Liver (tissue), 9 donors: Measurements from ENCODE around the gene TRERF1. TPM values are rescaled to one million over a fixed set of nuclear protein-coding genes. Genes with fewer than 3 reads are reported as not detected.

Experiments used
- DNase-seq: peaks from one replicate; pipeline ENCODE4 v3.0.0-alpha.2; 2017; ENCODE audit warnings: low spot score
- H3K27ac ChIP-seq, 2 donors: one replicate each; pipeline ENCODE4 v1.7.0; 2013; ENCODE audit warnings: inconsistent platforms in 2 of 2, low read length in 2 of 2, control low read depth in 1 of 2, low read depth in 1 of 2, mild to moderate bottlenecking in 1 of 2
- H3K27me3 ChIP-seq, 4 donors: one replicate each; pipeline versions ENCODE4 v1.6.1 to v1.7.0; 2013; ENCODE audit warnings: low read length in 3 of 4, inconsistent platforms in 1 of 4, mild to moderate bottlenecking in 1 of 4, moderate library complexity in 1 of 4; ENCODE audit not compliant: control insufficient read depth in 4 of 4, insufficient read depth in 4 of 4
- H3K36me3 ChIP-seq, 4 donors: one replicate each; pipeline versions ENCODE4 v1.6.1 to v1.7.0; 2013; ENCODE audit warnings: low read length in 3 of 4, mild to moderate bottlenecking in 3 of 4, low read depth in 1 of 4, moderate library complexity in 1 of 4; ENCODE audit not compliant: control insufficient read depth in 4 of 4, insufficient read depth in 3 of 4
- H3K4me1 ChIP-seq, 4 donors: one replicate each; pipeline versions ENCODE4 v1.6.1 to v1.7.0; 2013; ENCODE audit warnings: low read length in 3 of 4, mild to moderate bottlenecking in 3 of 4, moderate library complexity in 1 of 4; ENCODE audit not compliant: control insufficient read depth in 4 of 4, insufficient read depth in 4 of 4
- H3K4me3 ChIP-seq, 3 donors: one replicate each; pipeline versions ENCODE4 v1.6.1 to v1.7.0; 2013; ENCODE audit warnings: low read length in 3 of 3, control low read depth in 1 of 3, low read depth in 1 of 3, mild to moderate bottlenecking in 1 of 3
- H3K9ac ChIP-seq, 2 donors: one replicate each; pipeline ENCODE4 v1.7.0; 2013; ENCODE audit warnings: low read length in 2 of 2, mild to moderate bottlenecking in 2 of 2, moderate library complexity in 2 of 2, control low read depth in 1 of 2, low read depth in 1 of 2
- H3K9me3 ChIP-seq, 4 donors: one replicate each; pipeline versions ENCODE4 v1.6.1 to v1.7.0; 2013; ENCODE audit warnings: low read length in 3 of 4; ENCODE audit not compliant: control insufficient read depth in 4 of 4
- FOXA2 ChIP-seq: IDR thresholded peaks from 2 replicates; pipeline ENCODE4 v1.6.1; 2016; ENCODE audit warnings: antibody characterized with exemption
- JUND ChIP-seq, 2 donors: IDR thresholded peaks; 2 replicates each; pipeline ENCODE4 v1.6.1; 2016; ENCODE audit warnings: antibody characterized with exemption in 2 of 2
- NR2F2 ChIP-seq: IDR thresholded peaks from 2 replicates; pipeline ENCODE4 v1.6.1; 2016; ENCODE audit warnings: antibody characterized with exemption
- SP1 ChIP-seq: IDR thresholded peaks from 2 replicates; pipeline ENCODE4 v1.6.1; 2018; ENCODE audit warnings: antibody characterized with exemption, mild to moderate bottlenecking
- TAF1 ChIP-seq: conservative IDR thresholded peaks from 2 replicates; pipeline ENCODE4 v1.6.1; 2016; ENCODE audit warnings: antibody characterized with exemption, mild to moderate bottlenecking
- YY1 ChIP-seq: IDR thresholded peaks from 2 replicates; pipeline ENCODE4 v1.6.1; 2016; ENCODE audit warnings: antibody characterized with exemption, mild to moderate bottlenecking
- WGBS: extraction: QIAGEN DNeasy Blood & Tissue Kit; methylation state at CpG from one replicate; pipeline ENCODE4 v1.1.7; 2013; 5-methylcytosine and 5-hydroxymethylcytosine counted together
- polyA plus RNA-seq, 2 donors: library from polyadenylated mRNA; stranded (reverse) in 1 of 2; unstranded in 1 of 2; fragments of 200-250 nt in 1 of 2; fragments of >200 nt in 1 of 2; fragmentation: Nextera tagmentation in 1 of 2; extraction: Ambion mirVana in 1 of 2; gene quantifications; one replicate each; pipeline versions ENCODE4 v1.2.1 to v1.2.3, GENCODE V29; 2013 to 2015
- total RNA-seq, 2 donors: library from RNA; depleted of rRNA; stranded (reverse); fragments of >200 nt; gene quantifications; one replicate each; pipeline ENCODE4 v1.2.3, GENCODE V29; 2014
- TF ChIP-seq, protein P1 (sequence below): IDR thresholded peaks from 2 replicates; pipeline ENCODE4 v1.6.1; 2016; ENCODE audit warnings: antibody characterized with exemption
- TF ChIP-seq, protein P2 (sequence below): IDR thresholded peaks from 2 replicates; pipeline ENCODE4 v1.6.1; 2016; ENCODE audit warnings: antibody characterized with exemption, mild to moderate bottlenecking
- TF ChIP-seq, protein P3 (sequence below): fragments of 150-350 bp; IDR thresholded peaks from 2 replicates; pipeline ENCODE4 v1.5.1; 2017; ENCODE audit warnings: improper control_type of control experiment, low read depth, low read length; ENCODE audit not compliant: missing input control
- TF ChIP-seq, protein P4 (sequence below): IDR thresholded peaks from 2 replicates; pipeline ENCODE4 v1.6.1; 2016; ENCODE audit warnings: antibody characterized with exemption
- donor health status: healthy.
- donor health status: healthy.
- donor health status: healthy.
- donor health status: healthy.
- donor health status: healthy.

Gene TRERF1
- total and polyA plus RNA-seq, 4 donors = 0.33 to 1.3 (median 0.68) TPM

DNA sequence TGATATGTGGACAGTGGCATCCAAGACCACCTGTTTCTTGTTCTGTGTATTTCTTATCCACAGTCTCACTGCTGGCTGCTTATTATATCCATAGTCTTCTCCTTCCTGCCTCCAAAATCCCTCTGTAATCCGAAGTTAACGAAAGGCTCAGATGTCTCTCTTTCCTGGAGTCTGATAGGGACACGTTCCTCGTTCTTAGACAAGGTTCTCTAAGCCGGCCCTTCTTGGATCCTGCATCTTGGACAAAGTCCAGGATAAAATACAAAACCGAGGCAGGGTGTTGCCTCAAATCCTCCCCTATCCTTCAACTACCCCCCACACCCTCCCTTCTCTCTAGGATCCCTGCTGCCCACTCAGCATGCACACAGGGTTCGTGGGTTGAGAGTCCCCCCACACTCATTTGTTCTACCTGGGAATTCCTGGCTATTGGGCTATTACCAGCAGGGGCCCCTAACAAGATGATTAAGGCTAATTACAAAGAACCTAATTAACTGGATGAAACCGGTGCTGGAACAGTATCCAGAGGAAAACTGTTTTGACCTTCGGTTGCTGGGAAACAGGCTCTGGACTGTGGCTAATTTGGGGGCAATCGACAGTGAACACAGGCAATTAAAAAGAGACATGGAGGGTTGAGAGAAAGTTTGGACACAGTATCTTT, 201.3 kb downstream of the TRERF1 start:
- H3K9me3 ChIP-seq = no peaks in the 10 kb centered on the region
- no peaks in the 10 kb centered on the region for H3K36me3 ChIP-seq
- no peak overlapping the region for H3K27ac ChIP-seq
- H3K4me1 ChIP-seq = peaks cover 5 to 31% (median 25%) of the 10 kb centered on the region in 4 donors
- WGBS = 89% methylated on average over 10 of the region's 10 CpGs
- no peak overlapping the region for H3K4me3 ChIP-seq
- no peak overlapping the region for H3K9ac ChIP-seq
- no peaks in the 10 kb centered on the region for H3K27me3 ChIP-seq
- TF ChIP-seq, protein P1, sequence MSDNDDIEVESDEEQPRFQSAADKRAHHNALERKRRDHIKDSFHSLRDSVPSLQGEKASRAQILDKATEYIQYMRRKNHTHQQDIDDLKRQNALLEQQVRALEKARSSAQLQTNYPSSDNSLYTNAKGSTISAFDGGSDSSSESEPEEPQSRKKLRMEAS = no peak
- TF ChIP-seq TAF1 (no peak), YY1 (no peak), NR2F2 (no peak), JUND (IDR thresholded peaks at IDR 0.05) (no peak), FOXA2 (no peak)
- TF ChIP-seq, protein P2, sequence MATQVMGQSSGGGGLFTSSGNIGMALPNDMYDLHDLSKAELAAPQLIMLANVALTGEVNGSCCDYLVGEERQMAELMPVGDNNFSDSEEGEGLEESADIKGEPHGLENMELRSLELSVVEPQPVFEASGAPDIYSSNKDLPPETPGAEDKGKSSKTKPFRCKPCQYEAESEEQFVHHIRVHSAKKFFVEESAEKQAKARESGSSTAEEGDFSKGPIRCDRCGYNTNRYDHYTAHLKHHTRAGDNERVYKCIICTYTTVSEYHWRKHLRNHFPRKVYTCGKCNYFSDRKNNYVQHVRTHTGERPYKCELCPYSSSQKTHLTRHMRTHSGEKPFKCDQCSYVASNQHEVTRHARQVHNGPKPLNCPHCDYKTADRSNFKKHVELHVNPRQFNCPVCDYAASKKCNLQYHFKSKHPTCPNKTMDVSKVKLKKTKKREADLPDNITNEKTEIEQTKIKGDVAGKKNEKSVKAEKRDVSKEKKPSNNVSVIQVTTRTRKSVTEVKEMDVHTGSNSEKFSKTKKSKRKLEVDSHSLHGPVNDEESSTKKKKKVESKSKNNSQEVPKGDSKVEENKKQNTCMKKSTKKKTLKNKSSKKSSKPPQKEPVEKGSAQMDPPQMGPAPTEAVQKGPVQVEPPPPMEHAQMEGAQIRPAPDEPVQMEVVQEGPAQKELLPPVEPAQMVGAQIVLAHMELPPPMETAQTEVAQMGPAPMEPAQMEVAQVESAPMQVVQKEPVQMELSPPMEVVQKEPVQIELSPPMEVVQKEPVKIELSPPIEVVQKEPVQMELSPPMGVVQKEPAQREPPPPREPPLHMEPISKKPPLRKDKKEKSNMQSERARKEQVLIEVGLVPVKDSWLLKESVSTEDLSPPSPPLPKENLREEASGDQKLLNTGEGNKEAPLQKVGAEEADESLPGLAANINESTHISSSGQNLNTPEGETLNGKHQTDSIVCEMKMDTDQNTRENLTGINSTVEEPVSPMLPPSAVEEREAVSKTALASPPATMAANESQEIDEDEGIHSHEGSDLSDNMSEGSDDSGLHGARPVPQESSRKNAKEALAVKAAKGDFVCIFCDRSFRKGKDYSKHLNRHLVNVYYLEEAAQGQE = no peak
- TF ChIP-seq, protein P3, sequence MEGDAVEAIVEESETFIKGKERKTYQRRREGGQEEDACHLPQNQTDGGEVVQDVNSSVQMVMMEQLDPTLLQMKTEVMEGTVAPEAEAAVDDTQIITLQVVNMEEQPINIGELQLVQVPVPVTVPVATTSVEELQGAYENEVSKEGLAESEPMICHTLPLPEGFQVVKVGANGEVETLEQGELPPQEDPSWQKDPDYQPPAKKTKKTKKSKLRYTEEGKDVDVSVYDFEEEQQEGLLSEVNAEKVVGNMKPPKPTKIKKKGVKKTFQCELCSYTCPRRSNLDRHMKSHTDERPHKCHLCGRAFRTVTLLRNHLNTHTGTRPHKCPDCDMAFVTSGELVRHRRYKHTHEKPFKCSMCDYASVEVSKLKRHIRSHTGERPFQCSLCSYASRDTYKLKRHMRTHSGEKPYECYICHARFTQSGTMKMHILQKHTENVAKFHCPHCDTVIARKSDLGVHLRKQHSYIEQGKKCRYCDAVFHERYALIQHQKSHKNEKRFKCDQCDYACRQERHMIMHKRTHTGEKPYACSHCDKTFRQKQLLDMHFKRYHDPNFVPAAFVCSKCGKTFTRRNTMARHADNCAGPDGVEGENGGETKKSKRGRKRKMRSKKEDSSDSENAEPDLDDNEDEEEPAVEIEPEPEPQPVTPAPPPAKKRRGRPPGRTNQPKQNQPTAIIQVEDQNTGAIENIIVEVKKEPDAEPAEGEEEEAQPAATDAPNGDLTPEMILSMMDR = no peak
- TF ChIP-seq, protein P4, sequence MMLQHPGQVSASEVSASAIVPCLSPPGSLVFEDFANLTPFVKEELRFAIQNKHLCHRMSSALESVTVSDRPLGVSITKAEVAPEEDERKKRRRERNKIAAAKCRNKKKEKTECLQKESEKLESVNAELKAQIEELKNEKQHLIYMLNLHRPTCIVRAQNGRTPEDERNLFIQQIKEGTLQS = no peak
- no peak for DNase-seq

DNA sequence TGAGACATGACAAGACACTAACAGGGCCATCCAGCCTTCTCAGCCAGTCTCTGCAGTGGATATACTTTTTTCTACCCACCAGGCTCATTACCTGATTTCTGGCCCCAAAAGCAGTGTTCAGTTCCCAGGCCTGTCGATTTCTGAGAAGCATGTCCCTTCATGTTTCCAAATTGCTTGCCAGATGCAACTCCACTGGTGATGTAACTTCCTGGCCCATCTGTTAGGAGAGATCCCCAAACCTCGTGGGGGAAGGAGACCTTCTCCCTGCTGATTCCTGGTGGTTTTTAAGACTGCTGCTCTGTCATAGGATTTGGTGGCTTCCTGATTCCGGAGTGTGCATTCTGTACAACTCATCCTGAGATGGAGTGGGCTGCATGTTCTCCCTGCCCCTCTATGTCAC, 202.4 kb downstream of the TRERF1 start:
- Histone ChIP-seq H3K27ac (no peak overlapping the region), H3K4me3 (no peak overlapping the region), H3K4me1 (peaks cover 5 to 22% (median 18%) of the 10 kb centered on the region in 4 donors), H3K27me3 (no peaks in the 10 kb centered on the region), H3K9ac (no peak overlapping the region), H3K36me3 (no peaks in the 10 kb centered on the region), H3K9me3 (no peaks in the 10 kb centered on the region)
- DNase-seq = no peak
- TF ChIP-seq FOXA2 = no peak
- no peak for TF ChIP-seq YY1
- TF ChIP-seq, protein P3 = no peak
- no peak for TF ChIP-seq SP1
- no peak for TF ChIP-seq NR2F2
- WGBS = 53% methylated on average over 3 of the region's 3 CpGs
